CD4-positive, alpha-beta T cell (primary cell): ENCODE measurements around the gene NLK. TPM values are rescaled to one million over a fixed set of nuclear protein-coding genes. Genes with fewer than 3 reads are reported as not detected.
A peak's percentile ranks its signal among the peaks of the same experiment; 100 is the strongest.

Source experiments
- ATAC-seq: fragments of 200-7000 bp; cut with Tn5 transposase; one replicate; pipeline ENCODE4 v1.10.0; 2022; ENCODE audit warnings: mild to moderate bottlenecking; ENCODE audit not compliant: poor library complexity
- CTCF ChIA-PET: fragments of 350-600 bp; sonication (Branson Sonifier 250); formaldehyde crosslinking; loops from one replicate; lab custom pipeline; 2021; ENCODE audit warnings: antibody characterized with exemption, inconsistent platforms; lab: Charles Lee
- POLR2A ChIA-PET: fragments of 350-600 bp; sonication (Branson Sonifier 250); formaldehyde crosslinking; loops from one replicate; lab custom pipeline; 2021; ENCODE audit warnings: antibody characterized with exemption, inconsistent platforms; lab: Charles Lee
- DNase-seq, 14 experiments: peaks; one replicate each; pipeline ENCODE4 v3.0.0-alpha.2; 2013 to 2020; ENCODE audit warnings: mixed read lengths in 2 of 14
- H3K27ac ChIP-seq, 2 donors: one replicate each; pipeline versions ENCODE4 v1.5.1 to v1.7.0; 2013; ENCODE audit warnings: low read length in 2 of 2, low read depth in 1 of 2, mild to moderate bottlenecking in 1 of 2
- H3K27me3 ChIP-seq, 2 experiments: 1 replicate in 1 of 2; 2 replicates in 1 of 2; pipeline versions ENCODE4 v1.6.1 to v1.7.0; 2013; ENCODE audit warnings: low read length in 2 of 2, control low read depth in 1 of 2, mild to moderate bottlenecking in 1 of 2, moderate library complexity in 1 of 2; ENCODE audit not compliant: insufficient read depth in 2 of 2, control insufficient read depth in 1 of 2
- H3K36me3 ChIP-seq: one replicate; pipeline ENCODE4 v1.6.1; 2013; ENCODE audit warnings: low read length, control low read depth; ENCODE audit not compliant: insufficient read depth
- H3K4me1 ChIP-seq: one replicate; pipeline ENCODE4 v1.6.1; 2013; ENCODE audit warnings: low read length, control low read depth; ENCODE audit not compliant: insufficient read depth
- H3K4me3 ChIP-seq: one replicate; pipeline ENCODE4 v1.5.1; 2013; ENCODE audit warnings: mild to moderate bottlenecking, low read length, moderate library complexity
- H3K9me3 ChIP-seq, 2 experiments: 1 replicate in 1 of 2; 2 replicates in 1 of 2; pipeline versions ENCODE4 v1.6.1 to v1.7.0; 2013; ENCODE audit warnings: low read length in 2 of 2, mild to moderate bottlenecking in 2 of 2, control low read depth in 1 of 2, moderate library complexity in 1 of 2; ENCODE audit not compliant: control insufficient read depth in 1 of 2, insufficient read depth in 1 of 2
- H3K27ac Mint-ChIP-seq: one replicate; pipeline ENCODE4 v1.8.0; 2020; ENCODE audit warnings: mixed read lengths
- H3K27me3 Mint-ChIP-seq: one replicate; pipeline ENCODE4 v1.8.0; 2021; ENCODE audit warnings: mixed read lengths
- H3K36me3 Mint-ChIP-seq: one replicate; pipeline ENCODE4 v1.8.0; 2021; ENCODE audit warnings: low read depth, mixed read lengths
- H3K4me1 Mint-ChIP-seq: one replicate; pipeline ENCODE4 v1.8.0; 2021; ENCODE audit warnings: low read depth, mixed read lengths
- H3K4me3 Mint-ChIP-seq: one replicate; pipeline ENCODE4 v1.8.0; 2020; ENCODE audit warnings: mild to moderate bottlenecking, mixed read lengths
- H3K9me3 Mint-ChIP-seq: one replicate; pipeline ENCODE4 v1.8.0; 2020; ENCODE audit warnings: mixed read lengths
- CTCF ChIP-seq: fragments of 200-600 bp; IDR thresholded peaks from one replicate; pipeline ENCODE4 v1.8.0; 2022; ENCODE audit warnings: antibody characterized with exemption, mild to moderate bottlenecking
- intact Hi-C, 2 experiments: fragments of 100-400 bp; cut with DNase I in 1 of 2; cut with micrococcal nuclease in 1 of 2; formaldehyde crosslinking; loops; one replicate each; pipeline versions ENCODE4 v1.15.1 to v1.9.0; 2023 to 2025; cut with DNase I, micrococcal nuclease
- total RNA-seq, 174 experiments: library from RNA in 2 of 174; stranded (reverse) in 2 of 174; gene quantifications; one replicate each; pipeline ENCODE4 v1.2.3 and lab custom pipeline; 2021 to 2026

Gene NLK
- total RNA-seq, 2 experiments from 2014 or later = 6.8 to 7.7 TPM

DNA sequence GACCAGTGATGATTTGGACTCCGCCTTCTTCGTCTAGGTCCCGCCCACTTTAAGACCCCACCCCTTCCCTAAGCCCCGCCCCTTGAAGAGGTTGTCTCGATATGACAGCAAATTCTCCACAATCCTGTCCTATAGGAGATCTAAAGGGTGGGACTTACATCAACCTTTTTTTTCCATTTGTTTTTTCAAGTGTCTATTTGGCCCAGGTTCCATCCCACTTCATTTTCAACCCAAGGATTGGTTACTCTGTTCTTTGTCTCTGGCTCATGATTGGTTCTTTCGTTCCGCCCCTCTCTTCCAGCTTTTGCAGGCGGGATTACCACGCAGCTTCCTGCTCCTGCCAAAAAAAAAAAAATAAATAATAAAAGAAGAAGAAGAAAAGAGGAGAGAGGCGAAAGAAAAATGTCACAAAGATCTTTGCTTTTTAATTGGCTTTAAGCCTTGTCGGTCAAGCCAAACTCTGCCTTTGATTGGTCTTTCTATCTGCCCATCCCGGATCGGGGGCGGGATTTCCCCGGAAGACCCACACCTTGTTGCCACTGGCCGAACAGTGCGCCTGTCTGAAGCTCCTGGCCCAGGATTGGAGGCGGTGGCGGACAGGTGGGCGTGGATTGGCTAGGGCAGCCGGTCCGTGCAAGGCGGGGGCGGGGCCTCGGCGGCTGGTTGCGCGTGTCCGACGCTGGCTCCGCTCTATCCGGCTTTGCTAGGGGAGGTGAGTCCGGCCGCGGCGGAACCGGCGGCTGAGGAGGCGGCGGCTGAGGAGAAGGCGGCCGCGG is 1.2 kb upstream of the NLK start:
- ATAC-seq = peak; percentile 92
- H3K27me3 ChIP-seq = no peaks in the 10 kb centered on the region
- intact Hi-C loops = loop anchor here (2.0 to 10.0 kb wide), 6 partner anchors 148 to 746 kb away; partner anchors contain the start of genes IFT20 (in 1 of the 2), LYRM9 (in 1 of the 2), NOS2 (in 1 of the 2) and POLDIP2 (in 1 of the 2)

GRCh38 chr17:28041844-28042656 is 427 bp upstream of the NLK start:
- ChIA-PET CTCF (interaction anchor here (1.1 kb wide), 1 partner anchor 14 kb away, joined by 3 read pairs; no protein-coding TSS in a partner anchor), POLR2A (interaction anchor here (0.6 to 1.4 kb wide), 14 partner anchors 8 to 293 kb away, joined by 3 to 11 read pairs (median 5); partner anchors contain the start of genes IFT20, LYRM9, TMEM97 and TNFAIP1)
- Mint-ChIP-seq H3K27me3 (no peaks in the 10 kb centered on the region), H3K4me3 (peak overlapping the region; percentile 93), H3K27ac (peak overlapping the region; percentile 82), H3K9me3 (no peaks in the 10 kb centered on the region), H3K4me1 (peaks cover 65% of the 10 kb centered on the region), H3K36me3 (peaks cover 7% of the 10 kb centered on the region)
- intact Hi-C loops = loop anchor here (2.0 to 10.0 kb wide), 6 partner anchors 149 to 747 kb away; partner anchors contain the start of genes IFT20 (in 1 of the 2), LYRM9 (in 1 of the 2), NOS2 (in 1 of the 2) and POLDIP2 (in 1 of the 2)
- no peaks in the 10 kb centered on the region for H3K27me3 ChIP-seq
- H3K4me3 ChIP-seq = peak overlapping the region; percentile 84
- H3K27ac ChIP-seq = peak overlapping the region in 1 of 2 donors; percentile 27
- DNase-seq (no peak), ATAC-seq (peak; percentile 4)
- no peak for TF ChIP-seq CTCF
- H3K4me1 ChIP-seq = peaks cover 30% of the 10 kb centered on the region
- H3K9me3 ChIP-seq = no peaks in the 10 kb centered on the region
- H3K36me3 ChIP-seq = no peaks in the 10 kb centered on the region

More for the DNA sequence above, 1.2 kb upstream of the NLK start:
- peaks cover 57% of the 10 kb centered on the region for H3K4me1 Mint-ChIP-seq
- H3K27ac Mint-ChIP-seq = peak overlapping the region; percentile 82
- Histone ChIP-seq H3K36me3 (no peaks in the 10 kb centered on the region), H3K4me3 (peak overlapping the region; percentile 84), H3K9me3 (no peaks in the 10 kb centered on the region), H3K27ac (peak overlapping the region; percentile 52 to 69), H3K4me1 (peaks cover 30% of the 10 kb centered on the region)
- H3K9me3 Mint-ChIP-seq = no peaks in the 10 kb centered on the region
- no peaks in the 10 kb centered on the region for H3K27me3 Mint-ChIP-seq
- peaks cover 7% of the 10 kb centered on the region for H3K36me3 Mint-ChIP-seq
- H3K4me3 Mint-ChIP-seq = peak overlapping the region; percentile 93
- POLR2A ChIA-PET = interaction anchor here (0.6 to 1.3 kb wide), 16 partner anchors 9 to 316 kb away, joined by 3 to 11 read pairs (median 5); partner anchors contain the start of genes IFT20, LYRM9, POLDIP2 and TMEM97
- peak; percentile 97 to 100 (median 99) for DNase-seq
- CTCF ChIA-PET = interaction anchor here (1.1 to 1.2 kb wide), 2 partner anchors 15 to 148 kb away, joined by 3 to 7 read pairs; partner anchors contain the start of gene LYRM9
- TF ChIP-seq CTCF = no peak
